GM12874 (cell line): ENCODE results near the gene IQCH.

ENCODE experiments used
- TF ChIP-seq, protein P1 (sequence below): IDR thresholded peaks from 2 replicates; pipeline ENCODE4 v1.5.1; 2011; ENCODE audit warnings: low read depth, mild to moderate bottlenecking, control low read depth, low read length, moderate library complexity; ENCODE audit not compliant: insufficient read depth

Gene IQCH

DNA sequence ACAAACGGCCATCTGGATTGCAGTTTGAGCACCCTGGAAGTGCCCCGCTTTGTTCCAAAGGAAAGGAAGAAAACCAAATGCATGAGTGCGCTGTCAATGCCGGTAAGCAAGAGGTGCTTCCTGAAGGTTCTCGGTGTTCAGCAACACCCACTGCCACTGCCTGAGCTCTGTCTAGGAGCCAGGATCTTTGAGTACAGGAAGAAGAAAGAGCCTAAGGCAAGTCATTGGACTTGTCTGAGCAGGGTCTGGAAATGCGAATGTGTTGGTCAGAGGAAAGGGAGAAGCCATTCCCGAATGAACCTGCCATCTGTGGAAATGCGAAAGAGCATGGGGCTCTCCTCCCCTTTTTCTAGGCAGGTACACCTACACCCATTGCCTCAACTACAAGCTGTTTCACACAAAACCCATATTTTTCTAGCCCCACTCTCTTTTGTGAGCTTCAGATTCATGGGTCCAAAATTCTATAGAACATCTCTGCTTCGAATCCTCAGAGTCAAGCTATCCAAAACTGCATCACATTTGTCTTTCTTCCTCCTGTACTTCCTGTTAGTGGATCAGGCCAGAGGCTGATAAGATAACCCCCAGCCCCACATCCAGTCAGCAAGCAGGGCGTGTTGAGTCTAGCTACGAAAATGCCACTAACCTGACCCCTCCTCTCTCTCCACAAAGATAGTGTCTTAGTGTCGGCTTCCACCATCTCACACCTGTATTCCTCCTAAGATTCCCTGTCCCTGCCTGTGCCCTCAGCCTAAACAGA, 210.8 kb downstream of the IQCH start:
- TF ChIP-seq, protein P1, sequence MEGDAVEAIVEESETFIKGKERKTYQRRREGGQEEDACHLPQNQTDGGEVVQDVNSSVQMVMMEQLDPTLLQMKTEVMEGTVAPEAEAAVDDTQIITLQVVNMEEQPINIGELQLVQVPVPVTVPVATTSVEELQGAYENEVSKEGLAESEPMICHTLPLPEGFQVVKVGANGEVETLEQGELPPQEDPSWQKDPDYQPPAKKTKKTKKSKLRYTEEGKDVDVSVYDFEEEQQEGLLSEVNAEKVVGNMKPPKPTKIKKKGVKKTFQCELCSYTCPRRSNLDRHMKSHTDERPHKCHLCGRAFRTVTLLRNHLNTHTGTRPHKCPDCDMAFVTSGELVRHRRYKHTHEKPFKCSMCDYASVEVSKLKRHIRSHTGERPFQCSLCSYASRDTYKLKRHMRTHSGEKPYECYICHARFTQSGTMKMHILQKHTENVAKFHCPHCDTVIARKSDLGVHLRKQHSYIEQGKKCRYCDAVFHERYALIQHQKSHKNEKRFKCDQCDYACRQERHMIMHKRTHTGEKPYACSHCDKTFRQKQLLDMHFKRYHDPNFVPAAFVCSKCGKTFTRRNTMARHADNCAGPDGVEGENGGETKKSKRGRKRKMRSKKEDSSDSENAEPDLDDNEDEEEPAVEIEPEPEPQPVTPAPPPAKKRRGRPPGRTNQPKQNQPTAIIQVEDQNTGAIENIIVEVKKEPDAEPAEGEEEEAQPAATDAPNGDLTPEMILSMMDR: no peak

DNA sequence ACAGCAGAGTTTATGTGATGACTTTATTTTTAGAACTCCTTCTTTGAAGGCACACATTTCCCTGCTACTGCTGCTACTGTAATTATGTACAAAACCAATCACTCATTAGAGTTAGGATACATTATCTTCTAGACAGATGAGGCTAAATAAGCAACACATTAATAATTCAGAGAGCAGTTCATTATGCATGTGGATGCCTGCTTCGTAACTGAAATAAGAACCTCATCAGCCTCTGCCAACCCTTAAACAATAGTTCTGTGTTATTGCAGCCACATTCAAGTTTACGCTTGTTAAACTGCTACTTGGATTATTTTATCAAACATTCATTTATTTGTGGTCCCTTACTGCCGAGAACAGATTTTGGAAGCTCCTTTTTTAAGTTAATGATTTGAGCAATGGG, 213.8 kb downstream of the IQCH start:
- TF ChIP-seq, protein P1: no peak

DNA sequence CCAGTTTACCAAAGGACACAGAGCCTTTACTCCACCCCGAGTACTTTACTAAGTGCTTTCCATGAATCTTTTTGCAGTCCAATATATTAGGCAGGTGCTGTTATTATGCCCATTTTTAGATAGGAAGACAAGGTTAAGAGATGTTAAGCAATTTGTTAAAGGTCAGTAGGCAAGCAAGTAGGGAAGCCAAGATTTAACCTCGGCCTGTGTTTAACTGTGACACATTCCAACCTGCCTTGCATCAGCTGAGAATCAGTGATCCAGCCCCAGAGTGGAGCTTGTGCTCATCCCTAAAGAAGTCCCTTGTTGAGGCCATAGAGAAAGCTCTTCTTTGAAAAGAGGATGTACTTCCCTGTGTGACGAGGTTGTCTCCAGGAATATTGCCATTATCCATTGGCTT, 215.1 kb downstream of the IQCH start:
- TF ChIP-seq, protein P1: no peak

DNA sequence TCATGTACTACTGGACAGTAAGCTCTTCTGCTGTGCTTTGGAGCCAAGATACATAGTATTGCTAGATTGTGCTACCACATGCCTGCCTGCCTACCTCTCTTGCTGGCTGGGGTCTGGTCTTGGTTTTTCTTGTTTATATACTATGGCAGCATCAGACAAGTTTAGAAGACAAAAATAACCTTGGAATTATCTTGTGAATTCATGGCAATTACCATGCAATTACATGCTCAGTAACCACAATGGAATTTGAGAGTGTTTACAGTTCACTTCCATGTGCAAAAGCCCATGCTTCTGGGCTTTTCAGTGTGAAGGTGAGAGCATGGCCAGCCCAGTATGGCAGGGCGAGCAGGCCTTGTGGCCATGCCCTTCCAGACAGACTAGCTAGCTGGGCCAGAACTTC, 218.4 kb downstream of the IQCH start:
- TF ChIP-seq, protein P1: no peak

DNA sequence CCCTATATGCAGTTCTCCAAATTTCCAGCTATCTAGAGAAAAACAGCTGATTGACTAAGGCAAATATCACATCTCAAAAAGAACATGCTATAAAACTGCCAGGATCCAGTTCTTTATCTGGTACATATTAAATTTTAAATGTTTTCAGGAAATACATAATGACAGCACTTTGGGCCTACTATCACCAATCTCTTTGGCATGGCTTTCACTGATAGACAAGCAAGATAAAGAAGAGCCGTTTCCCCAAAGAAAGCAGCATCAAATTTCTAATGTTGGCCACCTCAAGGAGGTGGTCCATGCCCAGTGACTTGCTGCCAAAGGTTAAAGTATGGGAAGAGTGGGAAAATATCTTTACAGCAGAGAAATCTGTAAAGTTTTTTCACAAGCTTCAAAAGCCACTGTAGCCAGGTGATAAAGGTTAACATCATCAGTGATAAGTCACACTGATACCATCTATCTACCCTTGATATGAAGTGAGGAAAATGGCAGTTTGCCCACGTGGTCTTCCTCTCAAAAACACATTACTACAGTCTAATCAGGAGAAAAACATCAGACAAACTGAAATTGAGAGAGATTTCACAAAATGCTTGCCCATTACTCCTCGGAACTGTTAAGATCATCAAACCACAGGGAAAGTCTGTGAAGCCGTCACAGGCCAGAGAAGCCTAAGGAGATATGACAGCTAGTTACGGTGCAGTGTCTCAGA, 220.0 kb downstream of the IQCH start:
- TF ChIP-seq, protein P1: no peak

DNA sequence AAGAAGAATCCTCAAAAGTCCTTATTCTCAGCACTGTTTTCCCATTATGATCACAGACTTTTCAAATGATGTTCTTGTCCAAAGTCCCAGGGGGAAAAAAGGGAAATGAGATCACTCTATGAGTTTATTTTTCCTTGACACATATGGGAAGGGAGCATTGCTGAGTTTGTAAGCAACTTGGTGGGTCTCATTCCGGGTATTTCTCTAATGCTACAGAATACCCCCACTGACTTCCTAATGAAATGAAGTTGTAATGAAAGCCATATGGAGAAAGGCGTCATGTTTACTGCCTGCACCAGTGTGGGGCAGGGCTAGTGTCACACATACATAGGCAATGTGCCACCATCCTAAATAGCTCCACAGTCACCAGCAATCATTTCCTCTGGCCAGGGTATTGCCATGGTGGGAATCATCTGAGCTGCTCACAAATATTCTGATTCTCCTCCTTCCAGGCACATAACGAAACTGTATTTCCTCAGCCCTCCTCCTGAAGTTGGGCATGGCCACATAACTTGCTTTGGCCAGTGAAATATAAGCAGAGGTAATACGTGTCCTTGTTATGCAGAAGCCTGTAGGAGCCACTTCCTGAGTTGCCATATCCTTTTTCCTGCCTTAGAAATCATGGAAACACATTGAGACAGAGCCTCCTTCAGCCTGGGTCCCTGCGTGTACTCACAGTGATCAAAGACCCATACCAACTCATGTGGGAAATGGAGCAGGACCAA, 225.4 kb downstream of the IQCH start:
- TF ChIP-seq, protein P1: no peak

DNA sequence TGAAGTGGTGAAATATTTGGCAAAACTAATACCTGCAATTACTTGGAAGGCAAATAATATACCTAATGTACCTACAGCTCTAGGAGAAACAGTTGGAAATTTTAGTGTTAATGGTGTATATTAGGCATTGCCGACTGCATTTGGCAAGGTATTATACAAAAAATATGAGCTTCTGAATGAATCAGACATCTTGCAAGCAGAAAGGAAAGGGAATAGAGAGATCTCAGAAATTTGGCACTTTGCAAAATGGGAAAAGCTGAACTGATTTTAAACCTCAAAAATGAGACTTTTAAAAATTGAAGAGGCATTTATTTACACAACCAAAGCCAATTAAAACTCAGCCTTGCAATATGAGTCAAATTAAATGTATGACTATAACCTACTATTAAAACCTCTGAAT, 226.2 kb downstream of the IQCH start:
- TF ChIP-seq, protein P1: no peak
